Activated gamma-delta T cell treated with anti-CD3 and anti-CD28 coated beads, Interleukin-2, amount 50 U/mL, for 16 hours (primary cell): ENCODE data around the gene FRMPD2.
"Not testable (repeated sequence)": the region's sequence is repeated elsewhere in the genome, so short reads cannot be mapped to it uniquely, and the experiment has no call there.

Experiments
- DNase-seq: peaks from one replicate; pipeline ENCODE4 v3.0.0-alpha.2; 2020; ENCODE audit warnings: low read depth

FRMPD2 gene

DNA sequence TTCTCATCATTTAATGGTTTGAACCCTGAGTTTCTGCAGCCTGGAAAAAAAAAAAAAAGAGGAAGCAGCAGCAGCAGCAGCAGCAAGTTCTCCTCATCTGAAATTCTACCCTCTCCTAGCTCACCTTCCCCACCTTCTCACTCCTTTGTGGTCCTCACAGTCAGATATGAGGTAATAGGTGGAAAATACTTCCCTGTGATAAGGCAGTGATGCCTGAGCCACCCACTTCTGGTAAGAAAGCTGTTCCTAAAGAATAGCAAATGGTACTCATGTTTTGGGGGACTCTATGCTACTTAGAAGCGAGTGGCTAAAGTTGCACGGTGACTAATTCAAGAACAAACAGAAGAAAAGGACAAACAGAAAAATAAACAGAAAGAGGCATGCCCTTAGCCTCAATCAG lies 148.2 kb downstream of the FRMPD2 start:
- DNase-seq = not testable (repeated sequence)

DNA sequence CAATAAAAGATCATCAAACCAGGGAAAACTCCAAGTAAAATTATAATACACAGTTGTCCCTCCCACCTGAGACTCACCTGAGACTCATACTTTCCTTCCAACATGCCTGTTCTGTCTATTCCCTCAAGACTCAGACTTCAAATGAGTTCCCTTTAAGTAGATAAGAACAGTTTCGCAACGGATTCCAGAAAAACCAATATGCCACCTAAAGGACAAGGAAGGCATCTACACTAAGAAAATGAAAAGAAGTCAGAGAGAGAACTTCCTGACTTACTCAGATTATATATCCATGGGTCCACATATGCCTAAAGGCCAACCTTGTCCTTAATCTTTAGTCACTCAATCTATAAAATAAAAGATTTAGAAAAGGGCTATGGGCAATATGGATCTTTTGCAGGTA lies 148.9 kb downstream of the FRMPD2 start:
- not testable (repeated sequence) for DNase-seq

DNA sequence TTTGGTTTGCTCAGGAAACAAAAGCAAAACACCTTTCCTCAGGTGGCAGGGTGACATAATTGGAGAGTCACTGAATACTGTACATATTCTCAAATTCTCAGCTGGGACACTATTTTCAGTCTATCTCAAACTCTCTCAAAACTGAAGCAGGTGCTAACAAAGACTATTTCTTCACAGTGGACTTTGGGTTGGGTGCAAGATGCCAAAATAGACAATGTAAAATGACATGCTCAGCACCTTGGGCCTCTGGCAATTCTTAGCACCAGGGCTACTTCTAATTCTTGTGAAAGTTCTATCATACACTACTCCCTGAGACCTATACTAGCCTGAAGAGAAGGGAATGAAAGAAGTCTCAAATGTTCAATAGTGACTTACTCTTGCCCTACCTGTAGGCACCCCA lies 151.9 kb downstream of the FRMPD2 start:
- DNase-seq = not testable (repeated sequence)

- not testable (repeated sequence) for DNase-seq
These were observed 164.2 kb downstream of the FRMPD2 start for GRCh38 chr10:48110277-48110676.
